HG02840 (cell line): ENCODE data around the gene IL16.

Experiments used
- ATAC-seq: cut with Tn5 transposase; IDR thresholded peaks from one replicate; pipeline ENCODE4 v1.9.1; 2021; ENCODE audit warnings: mild to moderate bottlenecking, moderate library complexity, moderate number of reproducible peaks; ENCODE audit not compliant: unreplicated experiment, low FRiP score

The IL16 gene

GRCh38 chr15:81288040-81288439 is 91.4 kb downstream of the IL16 start:
- no peak for ATAC-seq

- ATAC-seq: no peak
Observed at GRCh38 chr15:81288616-81289015, 91.9 kb downstream of the IL16 start.

- ATAC-seq: no peak
Observed at GRCh38 chr15:81289910-81290309, 93.2 kb downstream of the IL16 start.

GRCh38 chr15:81291916-81292522 is 95.3 kb downstream of the IL16 start:
- ATAC-seq: no peak

DNA sequence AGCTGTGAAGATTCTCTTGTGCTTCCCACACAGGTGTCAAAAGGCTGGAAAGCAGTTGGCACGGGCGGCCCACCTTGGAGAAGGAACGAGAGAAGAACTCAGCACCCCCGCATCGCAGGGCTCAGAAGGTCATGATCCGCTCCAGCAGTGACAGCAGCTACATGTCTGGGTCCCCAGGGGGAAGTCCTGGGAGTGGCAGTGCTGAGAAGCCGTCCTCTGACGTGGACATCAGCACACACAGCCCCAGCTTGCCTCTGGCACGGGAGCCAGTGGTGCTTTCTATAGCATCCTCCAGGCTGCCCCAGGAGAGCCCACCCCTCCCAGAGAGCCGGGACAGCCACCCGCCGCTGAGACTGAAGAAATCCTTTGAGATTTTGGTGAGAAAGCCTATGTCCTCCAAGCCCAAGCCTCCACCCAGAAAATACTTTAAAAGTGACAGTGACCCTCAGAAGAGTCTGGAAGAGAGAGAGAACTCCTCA is 95.9 kb downstream of the IL16 start:
- peak; percentile 35 for ATAC-seq

DNA sequence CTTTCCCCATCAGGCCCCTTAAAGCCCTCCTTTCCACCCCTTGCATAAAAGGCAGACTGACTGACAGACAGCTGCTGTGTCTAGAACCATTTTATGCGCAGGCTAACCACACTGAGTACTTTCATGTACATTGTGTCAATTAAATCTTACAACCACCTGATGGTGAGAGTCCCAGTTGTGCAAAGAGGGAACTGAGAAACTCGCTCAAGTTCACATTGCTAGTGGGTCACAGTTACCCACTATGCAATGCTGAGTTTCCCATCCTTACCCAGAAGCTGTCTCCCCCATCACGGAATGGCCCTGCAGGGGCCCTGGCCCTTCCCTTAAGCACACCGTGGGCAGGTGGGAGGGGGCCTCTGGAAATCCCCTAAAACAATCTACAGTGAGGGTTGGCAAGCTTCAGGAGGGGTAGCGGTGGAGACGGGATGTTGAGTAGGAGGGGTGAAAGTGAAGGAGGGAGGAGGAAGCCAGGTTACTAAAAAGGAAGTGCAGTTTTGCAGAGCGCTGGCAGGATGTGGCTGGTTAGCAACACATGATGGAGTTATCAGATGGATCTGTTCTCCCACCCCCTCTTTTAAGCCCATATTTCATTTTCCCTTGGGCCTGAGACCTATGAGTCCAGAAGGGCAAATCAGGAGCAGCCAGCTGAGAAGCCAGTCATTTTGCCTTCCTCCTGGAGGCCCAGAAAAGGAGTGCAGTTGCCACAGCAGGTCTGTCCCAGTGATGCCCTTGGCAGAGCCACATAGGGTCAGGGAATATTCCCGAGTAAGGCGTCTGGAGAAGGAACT is 97.2 kb downstream of the IL16 start:
- peak; percentile 54 for ATAC-seq

- ATAC-seq: no peak
Observed at GRCh38 chr15:81294516-81294880, 97.8 kb downstream of the IL16 start.

- no peak for ATAC-seq
Observed at GRCh38 chr15:81295486-81296121, 98.9 kb downstream of the IL16 start.

DNA sequence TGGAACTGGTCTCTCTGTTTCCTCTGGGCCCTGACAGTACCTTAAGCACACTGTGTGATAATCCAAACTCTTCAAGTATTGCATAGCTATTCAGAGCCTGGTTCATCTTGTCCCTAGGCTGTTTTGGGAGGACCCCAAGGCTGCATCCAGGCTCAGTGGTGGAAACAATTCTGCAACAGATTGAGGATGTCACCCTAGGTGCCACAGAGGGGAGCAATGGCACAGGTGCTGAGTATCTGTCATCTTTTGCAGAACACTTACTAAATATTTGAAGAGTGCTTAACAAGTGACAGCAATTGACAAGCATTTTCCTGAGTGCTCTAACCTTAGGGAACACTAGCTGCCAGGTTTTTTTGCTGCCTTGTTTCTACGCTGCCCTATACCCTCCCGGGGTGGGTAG is 99.5 kb downstream of the IL16 start:
- no peak for ATAC-seq

GRCh38 chr15:81296673-81297072 is 100.0 kb downstream of the IL16 start:
- ATAC-seq: peak; percentile 40

GRCh38 chr15:81297147-81297572 is 100.5 kb downstream of the IL16 start:
- no peak for ATAC-seq

DNA sequence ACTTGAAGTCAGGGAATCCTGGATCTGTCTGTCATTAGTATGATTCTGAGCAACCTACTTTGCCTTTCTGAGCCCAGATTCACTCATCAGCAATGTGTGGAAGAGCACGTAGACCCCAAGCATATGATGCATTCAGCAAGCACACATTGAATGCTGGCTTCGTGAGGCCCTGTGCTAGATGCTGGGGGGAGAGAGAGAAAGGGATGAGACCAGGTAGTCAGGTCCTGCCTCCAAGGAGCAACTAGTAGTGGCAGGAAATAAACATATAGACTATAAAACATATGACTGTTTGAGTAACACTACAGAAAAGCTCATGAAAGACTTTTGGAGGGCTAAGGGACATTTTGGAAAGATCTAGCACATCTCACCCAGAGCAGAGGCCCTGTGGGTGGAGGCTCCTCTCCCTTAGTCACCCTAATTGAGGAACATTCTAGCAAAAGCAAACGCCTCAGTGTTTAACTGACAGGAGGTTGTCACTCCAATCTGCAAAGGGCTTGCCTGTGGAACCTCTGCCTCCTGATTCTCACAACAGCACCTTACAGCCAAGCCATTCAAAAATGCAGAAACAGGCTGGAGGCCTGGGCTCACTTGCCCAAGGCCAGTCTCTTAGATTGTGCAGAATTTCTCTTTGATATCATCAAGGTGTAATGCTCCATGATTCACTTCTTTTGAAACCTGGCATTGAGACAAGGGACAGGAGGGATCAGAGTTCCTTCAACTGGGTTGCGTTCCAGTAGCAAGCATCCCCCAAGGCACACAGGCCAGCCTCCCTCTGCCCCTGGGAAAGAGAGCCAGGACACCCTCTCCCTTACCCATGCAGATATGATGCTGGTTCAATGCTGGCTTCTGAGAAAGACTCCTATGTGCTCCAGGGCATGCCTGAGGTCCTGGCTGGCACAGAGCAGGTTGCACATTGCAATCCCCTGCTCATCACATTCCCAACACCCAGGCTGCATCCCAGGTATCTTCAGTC is 101.2 kb downstream of the IL16 start:
- ATAC-seq: no peak

DNA sequence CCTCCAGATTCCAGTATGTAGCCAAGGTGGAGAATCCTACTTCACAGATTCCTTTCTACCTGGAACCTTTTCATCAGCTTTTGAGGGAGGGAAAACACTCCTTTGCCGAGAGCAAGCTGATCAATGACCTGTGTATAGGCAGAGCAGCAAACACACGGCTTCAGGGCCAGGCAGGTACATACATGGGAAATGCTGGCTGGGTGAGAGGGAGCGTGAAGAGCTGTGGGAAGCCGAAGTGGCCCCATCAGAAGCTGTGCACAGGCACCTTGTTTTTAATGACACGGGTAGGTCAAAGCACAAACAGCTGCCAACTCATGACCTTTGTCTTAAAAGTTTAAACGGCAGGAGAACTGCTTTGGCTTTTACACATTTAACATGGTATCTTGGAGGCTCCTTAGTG is 101.9 kb downstream of the IL16 start:
- no peak for ATAC-seq

DNA sequence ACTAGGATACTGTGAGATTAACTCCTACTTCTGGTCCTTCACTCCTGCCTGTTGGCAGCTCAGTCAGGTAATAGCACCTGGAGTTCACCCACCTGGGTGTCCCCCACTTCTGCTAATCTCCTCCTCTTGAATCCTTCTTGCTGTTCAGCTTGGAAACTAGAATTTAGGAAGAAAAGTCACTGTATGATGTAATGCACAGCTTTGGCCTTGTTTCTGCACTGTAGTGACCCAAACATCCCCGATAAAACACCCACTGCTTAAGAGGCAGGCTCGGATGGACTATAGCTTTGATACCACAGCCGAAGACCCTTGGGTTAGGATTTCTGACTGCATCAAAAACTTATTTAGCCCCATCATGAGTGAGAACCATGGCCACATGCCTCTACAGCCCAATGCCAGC is 102.5 kb downstream of the IL16 start:
- no peak for ATAC-seq

DNA sequence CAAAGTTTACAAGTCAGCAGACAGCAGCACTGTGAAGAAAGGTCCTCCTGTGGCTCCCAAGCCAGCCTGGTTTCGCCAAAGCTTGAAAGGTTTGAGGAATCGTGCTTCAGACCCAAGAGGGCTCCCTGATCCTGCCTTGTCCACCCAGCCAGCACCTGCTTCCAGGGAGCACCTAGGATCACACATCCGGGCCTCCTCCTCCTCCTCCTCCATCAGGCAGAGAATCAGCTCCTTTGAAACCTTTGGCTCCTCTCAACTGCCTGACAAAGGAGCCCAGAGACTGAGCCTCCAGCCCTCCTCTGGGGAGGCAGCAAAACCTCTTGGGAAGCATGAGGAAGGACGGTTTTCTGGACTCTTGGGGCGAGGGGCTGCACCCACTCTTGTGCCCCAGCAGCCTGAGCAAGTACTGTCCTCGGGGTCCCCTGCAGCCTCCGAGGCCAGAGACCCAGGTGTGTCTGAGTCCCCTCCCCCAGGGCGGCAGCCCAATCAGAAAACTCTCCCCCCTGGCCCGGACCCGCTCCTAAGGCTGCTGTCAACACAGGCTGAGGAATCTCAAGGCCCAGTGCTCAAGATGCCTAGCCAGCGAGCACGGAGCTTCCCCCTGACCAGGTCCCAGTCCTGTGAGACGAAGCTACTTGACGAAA is 103.1 kb downstream of the IL16 start:
- no peak for ATAC-seq

DNA sequence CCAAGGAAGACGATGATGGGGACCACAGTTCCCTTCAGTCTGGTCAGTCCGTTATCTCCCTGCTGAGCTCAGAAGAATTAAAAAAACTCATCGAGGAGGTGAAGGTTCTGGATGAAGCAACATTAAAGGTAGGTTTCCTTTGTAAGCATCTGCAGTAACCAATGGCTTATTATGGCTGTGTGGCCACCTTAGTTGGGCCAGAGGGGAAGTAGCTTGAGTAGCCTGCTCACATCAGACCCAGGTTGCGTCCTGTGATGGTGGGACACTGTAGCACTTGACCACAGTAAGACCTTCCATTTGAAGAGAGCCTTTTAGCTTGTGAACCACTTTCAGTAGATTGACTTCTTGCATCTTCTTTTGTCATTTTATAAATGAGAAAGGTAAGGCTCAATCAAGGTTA is 104.7 kb downstream of the IL16 start:
- ATAC-seq: peak; percentile 0

- peak; percentile 74 for ATAC-seq
Observed at GRCh38 chr15:81301815-81302399, 105.2 kb downstream of the IL16 start.

DNA sequence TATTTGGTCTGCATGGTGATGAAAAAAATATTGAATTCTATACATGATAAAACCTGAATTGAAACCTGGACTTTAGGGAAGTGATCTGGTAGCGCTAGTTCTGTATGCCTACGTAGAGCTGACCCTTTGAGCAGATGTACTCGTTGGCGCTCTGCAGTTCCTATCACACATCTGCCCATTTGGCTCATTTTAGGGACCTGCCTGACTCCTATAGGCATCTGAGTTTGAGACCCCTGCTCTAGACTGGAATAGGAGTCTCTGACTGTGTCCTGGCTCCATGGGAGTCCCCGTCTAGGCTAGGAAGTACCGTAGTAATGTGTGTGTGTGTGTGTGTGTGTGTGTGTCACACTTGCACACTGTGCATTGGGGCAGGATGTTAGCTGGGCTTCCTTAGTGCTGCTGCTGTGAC is 106.0 kb downstream of the IL16 start:
- ATAC-seq: no peak
